Gastroesophageal sphincter (tissue), 3 donors: ENCODE measurements around the gene RIMBP2.

ENCODE experiments used
- CTCF ChIP-seq, 4 experiments: fragments of 200-600 bp in 2 of 4; fragments of 450-650 bp in 2 of 4; sonication (generic) in 1 of 4; IDR thresholded peaks; one replicate each; pipeline ENCODE4 v1.5.1; 2017 to 2019; ENCODE audit warnings: antibody characterized with exemption in 4 of 4, mild to moderate bottlenecking in 2 of 4, moderate library complexity in 2 of 4
- EP300 ChIP-seq: sonication (generic); formaldehyde crosslinking; IDR thresholded peaks from one replicate; pipeline ENCODE4 v1.6.1; 2017; ENCODE audit warnings: antibody characterized with exemption, mild to moderate bottlenecking
- POLR2A ChIP-seq, 2 donors: fragments of 450-650 bp; IDR thresholded peaks; one replicate each; pipeline ENCODE4 v1.6.1; 2017; ENCODE audit warnings: antibody characterized with exemption in 2 of 2, mild to moderate bottlenecking in 2 of 2, moderate library complexity in 1 of 2
- POLR2AphosphoS5 ChIP-seq: sonication (generic); formaldehyde crosslinking; IDR thresholded peaks from one replicate; pipeline ENCODE4 v1.6.1; 2017; ENCODE audit warnings: antibody characterized with exemption

- TF ChIP-seq EP300 (no peak), CTCF (IDR thresholded peaks at IDR 0.05) (no peak), POLR2A (IDR thresholded peaks at IDR 0.05) (no peak), POLR2AphosphoS5 (no peak)
Observed at GRCh38 chr12:130364578-130364977, 351.5 kb downstream of the RIMBP2 start.
